Measurements from ENCODE around the gene MYBBP1A.
A peak's percentile ranks its signal among the peaks of the same experiment; 100 is the strongest.

Gene MYBBP1A

DNA sequence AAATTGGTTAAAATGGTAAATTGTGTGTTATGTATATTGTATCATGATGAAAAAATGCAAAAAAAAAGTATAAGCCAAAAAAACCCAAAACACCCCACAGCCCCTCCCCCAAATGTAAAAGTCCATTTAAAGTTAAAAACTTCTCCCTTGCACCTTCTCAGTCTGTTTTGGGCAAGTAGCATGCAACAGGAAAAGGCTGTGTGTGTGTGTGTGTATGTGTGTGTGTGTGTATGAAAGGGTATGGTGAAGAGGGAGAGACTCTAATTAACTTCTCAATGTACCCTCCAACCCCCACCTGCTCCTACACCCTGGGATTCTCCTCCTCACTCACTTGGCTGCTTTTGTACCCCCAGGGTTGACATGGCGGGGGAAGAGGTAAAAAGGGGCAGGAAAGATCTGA lies 14.4 kb upstream of the MYBBP1A start:
- DNase-seq: no peak

DNA sequence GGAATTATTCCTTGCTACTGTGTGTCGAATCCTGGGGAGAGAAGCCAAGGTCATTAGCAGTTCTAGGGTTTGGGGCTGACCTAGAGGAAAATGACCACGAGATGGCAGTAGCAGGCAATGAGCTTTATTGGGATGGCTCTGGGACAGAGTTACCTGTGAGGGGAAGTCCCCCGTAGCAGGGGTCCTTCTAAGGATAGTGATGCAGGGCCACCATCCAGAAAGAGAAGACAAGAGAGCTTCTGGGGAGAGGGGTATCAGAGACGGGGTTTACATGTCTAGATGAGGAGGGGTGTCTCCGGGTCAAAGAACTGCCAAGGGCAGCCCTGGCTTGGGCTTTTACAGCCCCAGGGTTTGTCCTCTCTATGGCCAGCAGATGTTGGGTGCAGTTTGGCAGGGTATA lies 11.6 kb upstream of the MYBBP1A start:
- peak; percentile 76 for DNase-seq

DNA sequence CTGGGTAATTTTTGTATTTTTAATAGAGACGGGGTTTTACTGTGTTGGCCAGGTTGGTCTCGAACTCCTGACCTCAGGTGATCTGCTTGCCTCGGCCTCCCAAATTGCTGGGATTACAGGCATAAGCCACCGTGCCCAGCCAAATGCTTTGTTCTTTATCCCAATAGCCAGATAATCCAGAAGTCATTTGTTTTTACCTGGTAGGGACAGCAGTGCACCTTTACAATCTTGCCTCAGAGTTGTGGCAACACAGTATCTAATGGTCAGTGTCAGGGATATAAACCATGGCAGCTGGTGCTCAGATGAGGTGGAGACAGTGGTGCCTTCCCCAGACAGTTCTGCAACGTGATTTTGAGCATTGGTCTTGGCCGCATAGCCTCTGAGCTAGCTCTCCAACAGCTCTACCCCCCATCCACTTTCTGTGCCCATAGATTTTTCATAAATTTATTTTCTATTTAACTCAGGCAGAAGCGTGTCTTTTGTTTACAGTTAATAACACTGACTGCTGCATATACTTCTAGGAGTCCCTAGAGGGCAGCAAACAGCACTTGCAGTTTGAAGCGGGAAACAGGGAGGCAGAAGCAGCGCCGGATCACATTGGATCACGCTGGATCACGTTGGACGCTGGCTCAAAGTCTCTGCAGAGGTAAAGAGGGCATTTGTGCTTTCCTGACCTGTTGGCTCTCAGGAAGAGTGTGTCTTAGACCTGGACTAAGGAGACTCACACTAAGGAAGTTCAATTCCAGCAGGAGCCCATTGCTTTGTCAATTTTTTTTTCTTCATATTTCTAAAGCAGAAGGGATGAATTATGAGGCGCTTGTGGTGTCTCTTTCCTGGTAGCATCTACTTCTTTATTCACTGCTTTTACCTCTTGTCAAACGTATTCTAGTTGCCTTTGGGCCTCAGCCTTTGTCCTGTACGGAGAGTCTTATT lies 10.3 kb upstream of the MYBBP1A start:
- peak; percentile 82 for DNase-seq

DNA sequence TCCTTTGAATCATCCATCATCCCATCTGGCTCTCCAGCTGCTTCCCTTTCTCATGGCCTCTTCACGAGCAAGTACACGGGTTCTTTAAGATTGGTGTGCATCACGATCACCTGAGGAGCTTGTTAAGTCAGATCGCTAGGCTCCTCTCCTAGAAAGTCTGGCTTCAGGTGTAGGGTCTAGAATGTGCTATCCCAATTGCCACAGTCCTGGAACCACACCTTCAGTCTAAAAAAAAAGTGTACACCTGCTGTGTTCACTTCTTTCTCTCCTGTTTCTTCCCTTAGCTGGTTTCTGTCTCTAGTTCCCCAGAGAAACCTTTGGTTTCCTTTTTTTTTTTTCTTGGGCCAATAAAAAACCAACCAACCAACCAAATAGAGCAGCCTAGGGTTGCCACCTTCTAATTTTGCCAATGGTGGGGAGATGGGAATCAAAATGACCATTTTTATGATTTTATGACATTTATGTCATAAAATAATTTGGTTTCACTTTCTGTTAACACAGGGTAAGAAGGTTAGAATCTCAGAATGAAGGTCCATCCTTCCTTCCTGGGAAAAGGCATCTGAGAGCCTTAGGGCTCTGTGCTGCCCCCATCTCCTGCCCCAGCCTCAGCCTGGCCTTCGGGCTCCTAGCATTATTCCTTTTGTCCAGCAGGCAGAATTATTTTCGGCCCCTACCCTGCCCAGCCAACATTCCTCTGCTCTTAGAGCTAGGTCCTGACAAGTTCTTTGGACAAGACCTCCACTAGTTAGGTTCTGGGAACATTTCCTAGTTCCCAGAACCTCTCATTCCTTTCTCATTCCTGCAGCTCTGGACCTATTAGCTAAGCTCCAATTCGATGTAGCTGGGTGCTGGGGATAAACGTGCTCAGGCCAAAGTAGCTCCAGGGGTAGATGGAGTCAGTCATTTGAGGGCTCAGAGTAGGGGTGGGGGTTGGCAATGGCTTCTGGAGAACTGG lies 7.1 kb upstream of the MYBBP1A start:
- DNase-seq: no peak

DNA sequence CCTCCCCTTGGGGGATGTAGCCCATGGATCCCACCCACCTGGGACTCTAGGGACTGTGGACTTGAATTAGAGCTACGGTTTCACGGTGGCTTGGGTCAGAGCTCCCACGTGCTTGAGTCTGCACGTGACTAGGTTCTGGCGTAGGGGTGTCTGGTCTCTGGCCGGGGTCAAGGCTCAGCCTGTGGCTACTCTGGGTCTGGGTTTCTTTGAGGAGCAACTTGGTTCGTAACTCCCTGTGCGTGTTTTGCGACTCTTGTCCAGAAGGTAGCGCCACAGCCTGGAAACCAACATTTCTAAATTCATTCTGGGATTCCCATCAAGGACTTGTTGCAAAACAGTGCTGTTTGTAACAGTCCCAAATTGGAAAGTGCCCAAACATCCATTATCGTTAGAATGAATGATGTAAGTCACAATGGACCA lies 5.7 kb upstream of the MYBBP1A start:
- DNase-seq: no peak

DNA sequence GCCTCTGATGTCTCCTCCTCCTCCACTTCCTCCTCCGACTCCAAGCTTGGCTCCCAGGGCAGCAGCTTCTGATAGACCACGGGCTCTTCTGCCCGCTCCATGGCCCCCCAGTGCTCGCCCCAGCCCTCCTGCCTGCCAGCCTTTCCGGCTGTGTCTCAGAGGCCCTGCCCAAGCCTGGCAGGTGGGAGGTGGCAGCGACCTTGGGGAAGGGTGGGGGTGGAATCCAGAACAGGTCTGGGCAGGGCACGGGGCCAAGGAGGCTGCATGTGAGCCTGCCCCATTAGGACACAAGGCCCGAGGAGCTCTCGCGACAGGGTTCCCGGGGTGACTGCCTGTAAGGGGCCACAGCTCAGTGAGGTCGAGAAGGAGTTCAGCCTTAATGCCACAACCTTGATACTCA lies 5.2 kb upstream of the MYBBP1A start, which contains the start of gene GGT6:
GGT6 (minus strand) TSS at position 157 of the 400 bp plus-strand sequence; CDS start at position 101, 56 bp downstream.
- DNase-seq: peak; percentile 62

DNA sequence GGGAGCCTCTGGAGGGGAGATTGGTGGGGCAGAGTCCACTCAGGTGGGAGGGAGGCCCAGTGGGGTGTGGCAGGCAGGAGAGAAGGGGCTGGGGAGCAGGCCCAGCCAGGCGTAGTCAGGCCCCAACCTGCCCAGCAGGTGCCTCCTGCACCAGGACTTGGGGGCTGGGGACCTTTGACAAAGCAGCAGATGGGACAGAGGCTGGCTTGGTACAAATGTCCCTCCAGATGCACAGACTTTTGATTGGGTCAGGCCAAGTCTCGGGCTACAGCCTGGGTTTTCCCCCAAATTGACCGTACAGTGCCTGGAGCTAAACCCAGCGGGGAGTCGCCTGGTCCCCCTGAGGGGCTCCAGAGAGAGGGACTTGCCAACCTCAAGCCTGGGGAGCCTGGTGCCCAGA lies 4.8 kb upstream of the MYBBP1A start:
- DNase-seq: peak; percentile 50

DNA sequence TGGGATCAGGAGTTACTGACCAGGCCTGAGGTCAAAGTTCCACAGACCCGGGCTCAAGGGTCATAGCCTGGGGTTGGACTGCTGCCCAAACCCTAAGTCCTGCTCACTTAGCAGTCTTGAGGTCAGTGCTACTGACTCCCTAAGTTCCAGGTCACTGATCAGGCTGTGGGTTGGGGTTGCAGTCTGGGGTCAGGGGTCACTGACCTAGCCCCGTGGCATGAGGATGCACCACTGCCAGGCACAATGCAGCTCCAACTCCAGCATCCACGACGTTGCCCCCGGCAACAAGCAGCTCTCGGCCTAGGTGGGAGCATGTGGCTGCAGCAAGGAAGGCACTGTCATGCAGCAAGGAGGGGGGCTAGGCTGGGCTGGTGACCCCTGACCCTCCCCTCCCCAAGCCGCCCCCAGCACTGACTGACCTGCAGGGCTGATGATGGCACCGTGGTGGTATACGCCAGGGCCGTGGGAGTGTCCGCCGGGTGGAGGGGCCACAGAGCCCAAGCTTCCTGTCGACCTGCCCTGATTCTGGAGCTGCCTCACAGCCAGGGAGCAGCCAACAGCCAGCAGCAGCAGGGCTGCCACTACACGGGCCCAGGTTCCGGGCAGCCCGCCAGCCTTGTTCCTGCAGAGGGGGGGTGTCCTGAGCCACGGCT lies 4.1 kb upstream of the MYBBP1A start:
- peak; percentile 32 for DNase-seq

DNA sequence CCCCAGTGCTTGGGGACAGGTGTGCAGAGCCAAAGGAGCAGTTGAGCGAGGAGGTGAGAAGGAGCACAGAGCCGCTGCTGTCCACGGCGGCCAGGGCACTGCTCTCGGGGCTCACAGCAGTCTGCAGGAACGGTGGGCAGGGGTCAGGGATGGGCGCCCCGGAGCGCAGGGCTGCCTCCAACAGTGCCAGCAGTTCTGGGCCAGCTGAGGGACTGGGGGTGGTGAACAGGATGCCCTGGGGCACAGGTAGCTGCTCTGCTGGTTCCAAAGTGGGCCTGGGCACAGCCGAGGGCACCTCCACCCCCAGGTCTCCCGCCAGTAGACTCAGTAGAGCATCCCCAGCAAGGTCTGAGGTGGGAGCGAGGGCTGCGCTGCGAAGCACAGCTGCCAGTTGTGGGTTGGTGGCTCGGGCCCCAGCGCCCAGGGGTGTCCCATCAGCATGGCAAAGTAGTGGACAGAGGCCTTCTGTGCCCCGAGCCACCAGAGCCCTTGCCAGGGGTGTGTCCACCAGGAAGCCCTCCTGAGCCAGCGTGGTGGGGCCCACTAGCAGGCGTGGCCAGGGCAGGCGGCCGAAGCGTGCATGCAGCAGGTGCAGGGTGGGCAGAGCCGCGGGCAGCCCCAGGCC lies 3.3 kb upstream of the MYBBP1A start:
- DNase-seq: no peak

DNA sequence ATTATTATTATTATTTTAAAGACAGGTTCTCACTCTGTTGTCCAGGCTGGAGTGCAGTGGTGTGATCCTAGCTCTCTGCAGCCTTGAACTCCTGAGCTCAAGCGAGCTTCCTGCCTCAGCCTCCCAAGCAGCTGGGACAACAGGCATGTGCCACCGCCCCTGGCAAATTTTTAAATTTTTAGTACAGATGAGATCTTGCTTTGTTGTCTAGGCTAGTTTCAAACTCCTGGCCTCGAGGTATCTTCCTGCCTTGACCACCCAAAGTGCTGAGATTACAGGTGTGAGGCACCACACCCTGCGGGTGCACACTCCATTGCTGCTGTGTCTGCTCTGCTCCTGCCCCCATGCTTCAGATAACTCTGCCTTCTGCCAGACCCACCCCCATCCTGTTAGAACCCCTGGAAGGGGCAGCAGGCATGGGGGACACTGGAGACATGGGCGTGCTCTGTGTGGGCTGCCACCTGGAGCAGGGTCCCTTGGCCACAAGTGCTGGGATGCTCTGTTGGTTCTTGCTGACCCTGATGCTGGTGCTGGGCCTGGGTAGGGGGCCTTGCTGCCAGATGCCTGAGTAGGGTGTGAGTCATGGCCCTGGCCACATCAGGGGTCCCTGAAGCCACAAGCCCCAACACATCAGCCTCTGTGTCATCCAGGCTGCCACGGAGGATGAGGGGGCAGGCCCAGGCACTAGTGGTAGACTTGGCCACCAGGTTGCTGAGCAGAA lies 2.6 kb upstream of the MYBBP1A start:
- no peak for DNase-seq

DNA sequence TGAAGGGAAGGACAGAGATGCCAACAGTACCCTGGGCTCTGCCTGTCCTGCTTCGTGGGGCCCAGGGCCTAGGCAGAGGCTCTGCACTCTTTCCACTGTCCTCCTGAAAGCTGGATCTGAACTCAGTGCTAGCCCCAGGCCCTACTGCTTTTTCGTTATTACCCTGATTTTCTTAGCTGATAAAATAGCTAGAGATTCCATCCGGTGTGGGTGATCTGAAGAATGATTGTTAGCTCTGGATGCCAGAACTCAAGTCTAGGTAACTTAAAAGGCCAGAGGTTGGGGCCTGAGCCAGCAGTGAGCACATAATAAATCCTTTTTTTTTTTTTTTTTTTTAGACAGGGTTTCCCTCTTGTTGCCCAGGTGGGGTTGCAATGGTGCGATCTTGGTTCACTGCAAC lies 1.8 kb upstream of the MYBBP1A start:
- no peak for DNase-seq

DNA sequence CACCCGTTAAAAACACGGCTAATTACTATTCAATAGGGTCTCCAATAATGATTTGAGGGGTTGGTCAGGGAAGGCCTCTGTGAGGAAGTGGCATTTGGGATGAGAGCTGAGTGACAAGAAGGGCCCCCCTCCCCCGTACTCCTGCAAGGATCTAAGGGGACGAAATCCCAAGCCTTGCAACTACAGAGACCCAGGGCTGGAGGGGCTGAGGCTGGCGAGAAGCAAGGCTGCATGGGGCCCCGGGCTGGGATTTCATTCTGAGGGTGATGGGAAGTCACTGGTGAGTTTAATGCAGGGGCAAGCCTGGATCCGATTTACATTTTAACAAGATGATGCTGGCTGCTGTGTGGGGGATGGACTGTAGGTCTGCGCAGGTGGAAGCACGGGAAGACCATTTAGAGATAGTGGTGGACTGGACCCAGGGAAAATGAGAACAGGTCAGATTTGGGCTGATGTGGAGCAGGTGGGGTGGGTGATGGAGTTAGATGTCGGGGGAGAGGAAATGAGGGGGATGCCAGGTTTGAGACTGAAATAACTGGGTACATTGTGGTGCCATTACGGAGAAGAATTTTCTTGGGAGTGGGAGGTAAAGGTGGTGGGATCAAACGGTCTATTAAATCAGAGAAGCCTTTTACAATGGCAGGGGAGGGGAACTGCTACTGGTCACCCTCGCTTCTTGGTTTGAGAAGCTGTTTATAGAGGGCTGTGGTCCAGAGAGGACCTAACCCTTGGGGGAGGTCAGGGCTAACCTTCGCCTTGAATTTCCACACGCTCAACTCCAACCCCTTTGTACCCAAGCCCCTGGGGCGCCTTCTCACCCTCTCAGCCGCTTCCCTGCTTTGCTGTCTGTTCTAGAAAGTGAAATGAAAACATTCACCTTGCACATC lies 932 bp upstream of the MYBBP1A start:
- no peak for DNase-seq

DNA sequence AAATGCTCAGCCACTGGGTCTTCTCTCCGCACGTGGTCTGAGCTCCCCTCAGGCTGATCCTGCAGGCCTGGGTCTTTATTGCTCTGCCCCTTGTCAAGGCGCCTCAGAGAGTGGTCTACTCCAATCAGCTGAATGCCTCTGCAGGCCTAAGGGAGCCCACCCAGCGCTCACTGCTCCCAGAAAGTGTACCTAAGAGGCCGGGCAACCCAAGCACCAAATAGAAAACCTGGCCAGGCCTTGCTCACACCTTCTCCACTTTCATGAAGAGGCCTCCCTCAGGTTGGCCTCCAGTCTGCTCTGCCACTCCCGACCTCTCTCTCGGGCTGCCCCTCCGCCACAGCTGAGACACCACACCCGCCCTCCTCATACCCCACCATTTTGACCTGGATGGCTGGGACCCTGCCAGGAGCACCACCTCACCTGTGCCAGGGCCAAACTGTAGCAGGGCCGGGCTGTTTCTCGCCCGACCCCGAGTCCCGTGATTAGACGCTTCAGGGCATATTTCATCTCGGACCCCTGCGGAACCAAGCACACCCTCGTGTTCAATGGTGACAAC lies 665 bp downstream of the MYBBP1A start:
- no peak for DNase-seq

DNA sequence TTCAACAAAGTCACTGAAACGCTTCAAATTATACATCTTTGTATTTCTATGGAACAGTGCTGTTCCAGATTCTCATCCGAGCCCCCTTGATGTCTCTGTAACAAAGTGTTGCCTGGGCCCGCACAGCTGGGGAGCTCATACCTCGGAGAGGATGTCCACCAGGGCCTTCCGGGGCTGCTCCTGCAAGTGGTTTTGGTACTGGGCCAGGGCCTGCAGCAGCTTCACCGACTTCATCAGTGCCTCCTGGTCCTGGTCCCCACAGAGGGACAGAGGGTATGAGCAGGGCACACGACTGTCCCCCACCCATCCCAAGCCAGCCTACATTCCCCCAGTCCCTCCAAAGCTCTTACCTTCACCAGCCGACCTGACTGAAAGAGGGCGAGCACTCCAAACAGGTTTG lies 1.5 kb downstream of the MYBBP1A start:
- DNase-seq: no peak

DNA sequence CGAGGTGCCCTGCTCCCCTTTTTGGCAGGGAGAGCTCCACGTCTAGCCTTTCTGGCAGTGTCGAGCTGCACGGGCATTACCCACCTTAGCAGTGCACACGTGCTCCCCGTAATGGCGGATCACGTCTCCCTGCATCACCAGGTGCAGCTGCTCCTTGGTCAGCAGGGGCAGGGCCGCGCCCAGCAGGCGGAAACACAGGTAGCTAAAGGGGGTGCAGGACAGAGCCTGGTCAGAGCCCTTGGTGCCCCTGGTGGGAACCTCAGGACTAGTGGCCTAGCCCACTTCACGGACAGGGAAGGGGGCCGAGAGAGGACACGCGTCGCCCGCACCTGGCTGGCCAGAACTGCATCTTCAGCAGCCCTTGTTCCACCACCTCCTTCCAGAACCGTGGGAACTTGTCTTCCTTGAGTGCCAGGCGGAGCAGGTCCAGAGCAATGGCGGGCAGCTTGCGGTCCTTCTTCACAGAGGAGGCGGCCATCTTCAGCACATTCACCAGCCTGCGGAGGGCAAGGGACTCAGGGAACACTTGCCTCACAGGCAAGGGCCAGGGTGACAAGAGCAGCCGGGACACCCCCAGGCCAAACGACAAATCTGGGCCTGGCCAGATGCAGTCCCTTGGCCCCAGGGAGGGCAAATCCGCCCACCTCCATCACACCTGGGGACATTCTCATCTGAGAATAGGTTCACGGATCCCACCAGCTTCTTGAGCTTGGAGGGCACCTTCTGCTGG lies 3.2 kb downstream of the MYBBP1A start:
- no peak for DNase-seq

DNA sequence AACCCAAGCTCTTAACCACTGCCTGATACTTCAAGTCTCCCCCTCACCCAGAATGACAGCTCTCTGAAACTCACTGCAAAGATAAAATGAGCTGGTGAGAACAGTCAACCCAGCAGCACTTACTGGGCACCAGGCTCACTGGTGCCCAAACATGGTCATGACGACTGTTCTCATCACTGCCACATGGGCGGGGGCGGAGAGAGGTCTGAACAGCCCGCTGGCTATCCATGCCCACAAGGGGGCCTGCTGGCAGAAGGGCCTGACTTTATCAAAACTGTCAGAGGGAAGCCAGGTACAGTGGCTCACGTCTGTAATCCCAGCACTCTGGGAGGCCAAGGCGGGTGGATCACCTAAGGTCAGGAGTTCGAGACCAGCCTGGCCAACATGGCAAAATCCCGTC lies 4.0 kb downstream of the MYBBP1A start:
- no peak for DNase-seq

DNA sequence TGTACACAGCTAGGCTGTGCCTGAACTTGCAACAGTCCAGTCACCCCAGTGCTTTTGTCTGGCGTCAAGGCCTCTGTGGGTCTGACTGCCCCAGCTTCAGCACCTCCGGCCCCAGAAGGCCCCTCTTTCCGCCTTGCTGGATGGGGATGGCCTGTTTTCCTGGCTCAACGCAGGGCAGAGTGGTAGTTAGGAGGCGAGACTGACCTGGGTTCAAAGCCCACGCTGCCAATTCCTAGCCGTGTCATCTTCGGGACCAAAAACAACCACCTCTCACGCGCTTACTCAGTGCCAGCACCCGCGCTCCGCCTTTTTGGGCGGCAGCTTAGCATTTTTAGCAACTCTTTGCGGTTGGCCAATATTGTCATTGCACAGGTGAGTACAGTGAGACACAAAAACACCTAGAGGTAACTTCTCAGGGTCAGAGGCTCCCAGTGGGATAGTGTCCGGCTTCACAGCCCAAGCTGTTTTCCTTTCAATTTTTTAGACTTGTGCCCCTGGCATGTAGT lies 4.6 kb downstream of the MYBBP1A start:
- no peak for DNase-seq

DNA sequence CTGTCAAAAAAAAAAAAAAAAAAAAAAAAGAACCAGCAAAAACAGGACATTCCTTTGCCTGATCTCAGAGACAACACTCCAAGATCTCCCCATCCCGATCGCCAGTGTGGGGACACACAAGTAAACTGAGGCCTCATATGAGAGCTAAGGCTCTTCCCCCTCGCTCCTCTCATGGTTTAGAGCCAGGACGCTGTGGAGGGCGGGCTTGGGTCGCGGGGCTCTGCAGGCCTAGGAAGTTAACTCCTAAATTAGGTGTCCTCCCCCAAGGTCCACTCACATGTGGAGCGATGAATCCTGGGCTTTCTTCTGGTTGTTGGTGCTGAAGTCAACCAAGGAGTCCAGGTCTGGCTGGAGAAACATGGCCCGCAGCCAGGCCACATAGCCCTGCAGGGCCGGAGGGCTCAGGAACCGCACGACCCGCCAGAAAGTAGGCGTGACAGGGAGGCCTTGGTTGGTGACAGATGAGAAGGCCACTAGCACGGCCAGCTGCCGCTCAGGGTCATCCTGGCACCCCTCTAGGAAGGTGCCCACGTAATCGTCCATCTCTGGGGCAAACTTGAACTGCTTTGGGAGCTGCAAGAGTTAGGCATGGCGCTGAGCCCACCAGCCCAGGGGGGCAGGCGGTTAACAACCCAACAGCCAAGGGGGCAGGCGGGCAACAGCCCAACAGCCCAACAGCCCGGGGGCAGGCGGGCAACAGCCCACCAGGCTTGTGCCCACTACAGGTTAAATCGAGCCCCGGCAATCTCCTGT lies 5.2 kb downstream of the MYBBP1A start:
- DNase-seq: no peak

Measured in DMS79 treated with DMSO at 0.1 percent for 48 hours (cell line).